GM19397 (cell line): ENCODE results near the gene PCDHA1.
"Not testable (repeated sequence)": the region's sequence is repeated elsewhere in the genome, so short reads cannot be mapped to it uniquely, and the experiment has no call there.

Experiments used
- ATAC-seq: cut with Tn5 transposase; IDR thresholded peaks from one replicate; pipeline ENCODE4 v1.9.1; 2021; ENCODE audit warnings: mild to moderate bottlenecking, moderate library complexity; ENCODE audit not compliant: unreplicated experiment

PCDHA1 gene

DNA sequence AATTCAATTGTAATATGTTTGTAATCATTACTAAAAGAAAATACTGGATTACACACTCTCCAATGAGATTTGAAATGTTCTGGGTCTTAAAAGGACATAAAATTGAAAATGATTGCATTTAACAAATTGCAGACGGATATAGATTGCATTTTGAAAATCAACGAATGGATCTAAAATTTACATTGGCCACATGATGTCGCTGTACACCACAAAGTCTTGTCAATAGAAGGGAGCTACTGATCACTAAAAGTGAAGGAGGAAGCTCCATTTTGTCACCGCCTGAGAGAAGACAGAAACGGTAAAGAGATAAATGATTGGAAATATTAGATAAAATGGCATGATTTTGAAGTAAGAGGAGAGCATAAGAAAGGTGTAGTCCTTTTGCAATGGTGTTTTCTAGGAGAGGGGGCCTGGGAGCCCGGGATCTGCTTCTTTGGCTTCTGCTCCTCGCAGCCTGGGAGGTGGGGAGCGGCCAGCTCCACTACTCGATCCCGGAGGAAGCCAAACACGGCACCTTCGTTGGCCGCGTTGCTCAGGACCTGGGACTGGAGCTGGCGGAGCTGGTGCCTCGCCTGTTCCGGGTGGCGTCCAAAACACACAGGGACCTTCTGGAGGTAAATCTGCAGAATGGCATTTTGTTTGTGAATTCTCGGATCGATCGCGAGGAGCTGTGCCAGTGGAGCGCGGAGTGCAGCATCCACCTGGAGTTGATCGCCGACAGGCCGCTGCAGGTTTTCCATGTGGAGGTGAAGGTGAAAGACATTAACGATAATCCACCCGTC lies at the start of gene PCDHA1:
TSS of gene PCDHA1 (plus strand) at position 236 of the 782 bp plus-strand sequence.
- no peak for ATAC-seq

DNA sequence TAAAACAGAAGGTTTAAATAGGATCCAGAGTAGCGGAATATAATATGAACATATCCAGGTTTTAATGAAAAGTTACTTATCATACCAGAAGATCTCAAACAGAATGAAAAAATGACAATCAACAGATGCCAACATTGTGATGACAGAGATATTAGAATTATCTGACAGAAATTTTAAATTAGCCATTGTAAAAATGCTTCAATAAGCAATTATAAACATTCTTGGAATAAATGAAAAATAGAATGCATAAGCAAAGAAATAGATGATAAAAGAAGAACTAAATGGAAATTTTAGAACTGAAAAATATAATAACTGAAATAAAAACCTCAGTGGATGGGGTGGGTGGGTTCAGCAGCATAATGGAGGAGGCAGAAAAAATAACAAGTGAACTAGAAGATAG lies 48.5 kb upstream of the PCDHA1 start:
- ATAC-seq, result no peak

DNA sequence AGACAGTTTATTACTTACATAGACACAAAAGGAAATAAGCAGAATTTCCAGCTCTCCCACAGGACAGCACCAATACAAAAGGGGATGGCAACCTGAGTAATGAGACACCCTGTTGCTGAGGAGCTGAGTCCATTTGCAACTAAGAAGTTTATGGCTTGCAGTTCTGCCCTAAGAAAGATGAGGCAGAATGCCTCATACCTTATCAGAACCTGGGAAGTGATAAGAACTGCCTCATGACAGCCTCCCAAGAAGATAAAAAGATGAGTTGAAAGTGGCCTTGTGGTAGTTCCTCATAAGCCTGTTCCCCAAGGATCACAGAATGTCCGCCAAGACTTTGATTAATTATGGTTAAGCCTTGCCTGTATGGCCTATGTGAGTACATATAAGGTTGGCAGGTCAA lies 44.0 kb upstream of the PCDHA1 start:
- ATAC-seq, result no peak

DNA sequence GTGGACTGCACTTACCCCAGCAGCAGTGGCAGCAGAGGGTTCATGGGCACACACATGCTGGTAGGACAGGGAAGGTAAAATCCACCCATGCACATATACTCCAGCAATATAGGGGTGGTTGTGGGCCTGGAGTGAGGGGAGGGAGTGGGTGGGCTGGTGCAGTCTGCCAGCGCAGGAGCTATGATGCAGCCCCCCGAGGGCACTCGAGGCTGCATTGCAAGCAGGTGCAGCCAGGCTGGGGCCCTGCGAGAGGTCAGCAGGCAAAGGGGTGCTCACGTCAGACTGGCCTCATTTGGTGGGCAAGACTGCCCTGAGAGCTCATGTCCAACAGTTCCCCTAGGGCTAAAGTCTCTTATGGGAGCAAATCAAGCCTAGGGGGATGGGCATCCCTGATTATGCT lies 32.4 kb upstream of the PCDHA1 start:
- ATAC-seq, result no peak

DNA sequence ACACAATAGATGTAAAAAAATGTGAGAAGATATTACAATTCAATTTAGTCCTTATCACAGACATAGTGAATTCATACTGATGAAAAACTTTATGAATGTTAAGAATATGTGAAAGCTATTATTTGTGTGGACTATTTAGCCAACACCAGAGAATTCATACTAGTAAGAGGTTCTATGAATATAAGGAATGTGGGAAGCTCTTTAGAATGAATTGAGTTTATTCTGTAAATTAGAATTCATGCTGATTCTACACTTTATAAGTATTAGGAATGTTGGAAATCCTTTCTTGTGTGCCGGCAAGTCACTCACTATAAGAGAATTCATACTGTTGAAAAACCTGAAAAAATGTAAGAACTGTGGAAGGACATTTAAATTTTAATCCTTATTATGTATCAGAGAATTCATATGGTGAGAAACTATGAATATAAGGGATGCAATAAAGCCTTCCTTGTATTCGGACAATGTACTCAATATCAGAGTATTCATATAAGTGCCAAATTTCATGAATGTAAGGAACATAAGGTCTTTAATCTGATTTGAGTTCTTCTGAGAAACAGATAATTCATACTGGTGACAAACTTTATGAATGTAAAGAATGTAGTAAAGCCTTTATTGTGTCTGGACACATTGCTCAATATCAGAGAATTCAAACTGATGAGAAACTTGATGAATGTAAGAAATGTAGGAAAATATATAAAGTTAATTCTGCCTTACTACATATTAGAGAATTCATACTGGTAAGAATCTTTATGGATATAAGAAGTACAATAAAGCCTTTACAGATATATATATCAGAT lies 21.6 kb upstream of the PCDHA1 start:
- ATAC-seq, result no peak

DNA sequence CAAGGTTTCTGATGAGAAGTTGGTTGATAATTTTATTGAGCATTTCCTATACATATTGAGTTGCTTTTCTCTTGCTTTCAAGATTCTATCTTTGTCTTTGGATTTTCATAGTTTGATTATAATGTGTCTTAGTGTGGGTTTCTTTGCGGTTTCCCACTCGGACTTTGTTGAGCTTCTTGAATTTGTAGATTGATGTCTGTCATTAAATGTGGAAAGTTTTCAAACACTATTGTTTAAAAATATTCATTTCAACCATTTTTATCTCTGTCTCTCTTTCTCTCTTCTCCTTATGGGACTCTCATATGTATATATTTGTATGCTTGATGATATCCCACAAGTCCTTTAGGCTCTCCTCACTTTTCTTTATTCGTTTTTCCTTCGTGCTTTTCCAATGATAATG lies 18.5 kb upstream of the PCDHA1 start:
- ATAC-seq, result no peak

DNA sequence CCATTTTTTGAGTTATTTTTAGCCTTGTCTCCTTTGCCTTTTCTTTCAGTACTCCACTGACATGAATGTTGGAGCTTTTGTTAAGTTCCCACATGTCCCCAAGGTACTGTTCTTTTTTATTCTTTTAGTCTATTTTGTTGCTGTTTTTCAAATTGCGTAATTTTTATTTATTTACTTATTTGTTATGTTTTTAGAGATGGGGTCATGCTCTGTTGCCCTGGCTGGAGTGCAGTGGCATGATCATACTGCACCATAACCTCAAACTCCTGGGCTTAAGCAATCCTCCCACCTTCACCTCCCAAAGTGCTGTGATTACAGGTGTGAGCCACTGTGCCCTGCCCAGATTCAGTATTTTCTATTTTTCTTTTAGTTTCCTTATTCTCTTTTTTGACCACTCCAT lies 5.4 kb upstream of the PCDHA1 start:
- no peak for ATAC-seq

DNA sequence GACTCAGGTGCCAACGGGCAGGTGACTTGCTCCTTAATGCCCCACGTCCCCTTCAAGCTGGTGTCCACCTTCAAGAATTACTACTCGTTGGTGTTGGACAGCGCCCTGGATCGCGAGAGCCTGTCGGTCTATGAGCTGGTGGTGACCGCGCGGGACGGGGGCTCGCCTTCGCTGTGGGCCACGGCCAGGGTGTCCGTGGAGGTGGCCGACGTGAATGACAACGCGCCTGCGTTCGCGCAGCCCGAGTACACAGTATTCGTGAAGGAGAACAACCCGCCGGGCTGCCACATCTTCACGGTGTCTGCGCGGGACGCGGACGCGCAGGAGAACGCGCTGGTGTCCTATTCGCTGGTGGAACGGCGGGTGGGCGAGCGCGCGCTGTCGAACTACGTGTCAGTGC lies 1.5 kb downstream of the PCDHA1 start:
- not testable (repeated sequence) for ATAC-seq

DNA sequence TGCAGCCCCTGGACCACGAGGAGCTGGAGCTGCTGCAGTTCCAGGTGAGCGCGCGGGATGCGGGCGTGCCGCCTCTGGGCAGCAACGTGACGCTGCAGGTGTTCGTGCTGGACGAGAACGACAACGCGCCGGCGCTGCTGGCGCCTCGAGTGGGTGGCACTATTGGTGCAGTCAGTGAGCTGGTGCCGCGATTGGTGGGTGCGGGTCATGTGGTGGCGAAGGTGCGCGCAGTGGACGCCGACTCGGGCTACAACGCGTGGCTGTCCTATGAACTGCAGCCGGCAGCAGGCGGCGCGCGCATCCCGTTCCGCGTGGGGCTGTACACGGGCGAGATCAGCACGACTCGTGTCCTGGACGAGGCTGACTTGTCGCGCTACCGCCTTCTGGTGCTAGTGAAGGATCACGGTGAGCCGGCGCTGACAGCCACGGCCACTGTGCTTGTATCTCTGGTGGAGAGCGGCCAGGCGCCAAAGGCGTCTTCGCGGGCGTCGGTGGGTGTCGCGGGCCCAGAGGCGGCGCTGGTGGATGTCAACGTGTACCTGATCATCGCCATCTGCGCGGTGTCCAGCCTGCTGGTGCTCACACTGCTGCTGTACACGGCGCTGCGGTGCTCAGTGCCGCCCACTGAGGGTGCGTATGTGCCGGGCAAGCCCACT lies 2.0 kb downstream of the PCDHA1 start:
- not testable (repeated sequence) for ATAC-seq

DNA sequence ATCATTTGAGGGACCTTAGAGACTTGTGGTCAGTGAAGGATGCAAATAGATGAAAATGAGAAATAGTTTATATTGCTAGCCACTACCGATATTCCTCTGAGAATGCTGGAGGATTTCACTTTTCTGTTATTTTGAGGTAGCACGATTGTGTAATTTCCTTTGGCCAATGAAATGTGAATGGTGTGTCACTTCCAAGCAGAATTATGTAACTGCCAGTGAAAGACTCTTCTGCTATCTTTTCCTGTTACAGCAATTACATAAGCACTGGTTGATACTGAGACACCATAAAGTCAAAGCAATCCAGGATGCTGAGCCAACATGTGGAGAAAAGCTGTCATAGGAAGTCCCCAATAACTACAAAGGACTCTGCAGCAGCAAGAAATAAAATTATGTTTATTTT lies 5.1 kb downstream of the PCDHA1 start:
- ATAC-seq, result no peak

DNA sequence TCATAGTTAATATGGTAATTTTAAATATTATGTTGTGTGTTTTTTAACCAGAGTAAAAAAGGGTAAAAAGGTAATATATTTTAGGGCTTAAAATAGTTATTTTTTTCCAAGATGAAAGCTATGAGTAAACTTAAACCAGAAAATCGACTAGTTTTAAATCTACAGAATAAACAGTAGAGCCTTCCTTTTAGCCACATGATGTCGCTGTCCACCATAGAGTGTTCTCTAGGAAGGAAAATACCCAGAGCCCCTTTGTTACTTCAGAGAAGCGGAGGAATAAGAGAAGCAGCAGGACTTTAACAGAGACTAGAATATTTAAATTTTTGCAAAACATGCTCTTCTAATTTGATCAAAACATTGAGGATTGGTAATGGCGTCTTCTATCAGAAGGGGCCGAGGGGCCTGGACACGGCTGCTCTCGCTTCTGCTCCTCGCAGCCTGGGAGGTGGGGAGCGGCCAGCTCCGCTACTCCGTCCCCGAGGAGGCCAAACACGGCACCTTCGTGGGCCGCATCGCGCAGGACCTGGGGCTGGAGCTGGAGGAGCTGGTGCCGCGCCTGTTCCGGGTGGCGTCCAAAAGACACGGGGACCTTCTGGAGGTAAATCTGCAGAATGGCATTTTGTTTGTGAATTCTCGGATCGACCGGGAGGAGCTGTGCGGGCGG lies 8.8 kb downstream of the PCDHA1 start, which contains the start of gene PCDHA2:
TSS of gene PCDHA2 (plus strand) at position 258 of the 664 bp plus-strand sequence.
- ATAC-seq, result no peak

DNA sequence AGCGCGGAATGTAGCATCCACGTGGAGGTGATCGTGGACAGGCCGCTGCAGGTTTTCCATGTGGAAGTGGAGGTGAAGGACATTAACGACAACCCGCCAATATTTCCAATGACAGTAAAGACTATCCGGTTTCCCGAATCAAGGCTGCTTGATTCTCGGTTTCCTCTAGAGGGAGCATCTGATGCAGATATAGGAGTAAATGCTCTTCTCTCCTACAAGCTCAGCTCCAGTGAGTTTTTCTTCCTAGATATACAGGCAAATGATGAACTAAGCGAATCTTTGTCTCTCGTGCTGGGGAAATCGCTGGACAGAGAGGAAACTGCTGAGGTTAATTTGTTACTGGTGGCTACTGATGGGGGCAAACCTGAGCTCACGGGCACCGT lies 9.3 kb downstream of the PCDHA1 start:
- no peak for ATAC-seq

DNA sequence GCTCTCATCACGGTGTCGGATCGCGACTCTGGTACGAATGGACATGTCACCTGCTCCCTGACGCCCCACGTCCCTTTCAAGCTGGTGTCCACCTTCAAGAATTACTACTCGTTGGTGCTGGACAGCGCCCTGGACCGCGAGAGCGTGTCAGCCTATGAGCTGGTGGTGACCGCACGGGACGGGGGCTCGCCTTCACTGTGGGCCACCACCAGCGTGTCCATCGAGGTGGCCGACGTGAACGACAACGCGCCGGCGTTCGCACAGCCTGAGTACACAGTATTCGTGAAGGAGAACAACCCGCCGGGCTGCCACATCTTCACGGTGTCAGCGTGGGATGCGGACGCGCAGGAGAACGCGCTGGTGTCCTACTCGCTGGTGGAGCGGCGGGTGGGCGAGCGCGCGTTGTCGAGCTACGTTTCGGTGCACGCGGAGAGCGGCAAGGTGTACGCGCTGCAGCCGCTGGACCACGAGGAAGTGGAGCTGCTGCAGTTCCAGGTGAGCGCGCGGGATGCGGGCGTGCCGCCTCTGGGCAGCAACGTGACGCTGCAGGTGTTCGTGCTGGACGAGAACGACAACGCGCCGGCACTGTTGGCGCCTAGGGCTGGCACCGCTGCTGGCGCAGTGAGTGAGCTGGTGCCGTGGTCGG lies 10.3 kb downstream of the PCDHA1 start:
- not testable (repeated sequence) for ATAC-seq

DNA sequence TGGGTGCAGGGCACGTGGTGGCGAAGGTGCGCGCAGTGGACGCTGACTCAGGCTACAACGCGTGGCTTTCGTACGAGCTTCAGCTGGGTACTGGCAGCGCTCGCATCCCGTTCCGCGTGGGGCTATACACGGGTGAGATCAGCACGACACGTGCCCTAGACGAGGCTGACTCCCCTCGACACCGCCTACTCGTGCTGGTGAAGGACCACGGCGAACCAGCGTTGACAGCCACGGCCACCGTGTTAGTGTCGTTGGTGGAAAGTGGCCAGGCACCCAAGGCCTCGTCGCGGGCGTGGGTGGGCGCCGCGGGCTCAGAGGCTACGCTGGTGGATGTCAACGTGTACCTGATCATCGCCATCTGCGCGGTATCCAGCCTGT lies 10.8 kb downstream of the PCDHA1 start:
- no peak for ATAC-seq

DNA sequence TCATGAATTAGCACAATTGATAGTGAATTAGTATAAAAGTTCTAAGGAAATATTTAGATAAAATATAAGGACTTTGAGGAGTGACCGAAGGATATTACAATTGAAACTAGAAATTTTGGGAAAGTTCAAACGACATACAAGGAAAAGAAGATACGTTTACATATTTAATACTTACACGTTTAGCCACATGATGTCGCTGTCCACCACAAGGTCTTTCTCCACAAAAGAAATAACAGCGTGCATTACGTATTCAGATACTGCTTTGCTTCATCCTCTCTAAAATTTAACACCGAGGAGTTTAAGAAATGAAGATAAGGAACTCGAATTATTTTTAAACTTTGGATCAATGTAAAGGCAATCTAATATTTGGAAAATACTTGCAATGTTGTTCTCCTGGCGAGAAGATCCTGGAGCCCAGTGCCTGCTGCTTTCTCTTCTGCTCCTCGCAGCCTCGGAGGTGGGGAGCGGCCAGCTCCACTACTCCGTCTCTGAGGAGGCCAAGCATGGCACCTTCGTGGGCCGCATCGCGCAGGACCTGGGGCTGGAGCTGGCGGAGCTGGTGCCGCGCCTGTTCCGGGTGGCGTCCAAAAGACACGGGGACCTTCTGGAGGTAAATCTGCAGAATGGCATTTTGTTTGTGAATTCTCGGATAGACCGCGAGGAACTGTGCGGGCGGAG lies 15.0 kb downstream of the PCDHA1 start, which contains the start of gene PCDHA3:
TSS of gene PCDHA3 (plus strand) at position 242 of the 678 bp plus-strand sequence.
- no peak for ATAC-seq

DNA sequence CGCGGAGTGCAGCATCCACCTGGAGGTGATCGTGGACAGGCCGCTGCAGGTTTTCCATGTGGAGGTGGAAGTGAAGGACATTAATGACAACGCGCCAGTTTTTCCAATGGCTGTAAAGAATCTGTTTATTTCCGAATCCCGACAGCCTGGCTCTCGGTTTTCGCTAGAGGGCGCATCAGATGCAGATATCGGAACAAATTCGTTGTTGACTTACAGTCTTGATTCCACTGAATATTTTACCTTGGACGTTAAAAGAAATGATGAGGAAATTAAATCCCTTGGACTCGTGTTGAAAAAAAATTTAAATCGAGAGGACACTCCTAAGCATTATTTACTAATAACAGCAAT lies 15.5 kb downstream of the PCDHA1 start:
- no peak for ATAC-seq

DNA sequence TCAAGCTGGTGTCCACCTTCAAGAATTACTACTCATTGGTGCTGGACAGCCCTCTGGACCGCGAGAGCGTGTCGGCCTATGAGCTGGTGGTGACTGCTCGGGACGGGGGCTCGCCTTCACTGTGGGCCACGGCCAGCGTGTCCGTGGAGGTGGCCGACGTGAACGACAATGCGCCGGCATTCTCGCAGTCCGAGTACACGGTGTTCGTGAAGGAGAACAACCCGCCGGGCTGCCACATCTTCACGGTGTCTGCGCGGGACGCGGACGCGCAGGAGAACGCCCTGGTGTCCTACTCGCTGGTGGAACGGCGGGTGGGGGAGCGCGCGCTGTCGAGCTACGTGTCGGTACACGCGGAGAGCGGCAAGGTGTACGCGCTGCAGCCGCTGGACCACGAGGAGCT lies 16.4 kb downstream of the PCDHA1 start:
- ATAC-seq, result not testable (repeated sequence)

DNA sequence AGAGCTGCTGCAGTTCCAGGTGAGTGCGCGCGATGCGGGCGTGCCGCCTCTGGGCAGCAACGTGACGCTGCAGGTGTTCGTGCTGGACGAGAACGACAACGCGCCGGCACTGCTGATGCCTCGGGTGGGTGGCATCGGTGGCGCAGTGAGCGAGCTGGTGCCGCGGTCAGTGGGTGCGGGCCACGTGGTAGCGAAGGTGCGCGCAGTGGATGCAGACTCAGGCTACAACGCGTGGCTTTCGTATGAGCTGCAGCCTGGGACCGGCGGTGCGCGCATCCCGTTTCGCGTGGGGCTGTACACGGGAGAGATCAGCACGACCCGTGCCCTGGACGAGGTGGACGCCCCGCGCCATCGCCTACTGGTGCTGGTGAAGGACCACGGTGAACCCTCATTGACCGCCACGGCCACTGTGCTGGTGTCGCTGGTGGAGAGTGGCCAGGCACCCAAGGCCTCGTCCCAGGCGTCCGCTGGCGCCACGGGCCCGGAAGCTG lies 16.9 kb downstream of the PCDHA1 start:
- no peak for ATAC-seq

DNA sequence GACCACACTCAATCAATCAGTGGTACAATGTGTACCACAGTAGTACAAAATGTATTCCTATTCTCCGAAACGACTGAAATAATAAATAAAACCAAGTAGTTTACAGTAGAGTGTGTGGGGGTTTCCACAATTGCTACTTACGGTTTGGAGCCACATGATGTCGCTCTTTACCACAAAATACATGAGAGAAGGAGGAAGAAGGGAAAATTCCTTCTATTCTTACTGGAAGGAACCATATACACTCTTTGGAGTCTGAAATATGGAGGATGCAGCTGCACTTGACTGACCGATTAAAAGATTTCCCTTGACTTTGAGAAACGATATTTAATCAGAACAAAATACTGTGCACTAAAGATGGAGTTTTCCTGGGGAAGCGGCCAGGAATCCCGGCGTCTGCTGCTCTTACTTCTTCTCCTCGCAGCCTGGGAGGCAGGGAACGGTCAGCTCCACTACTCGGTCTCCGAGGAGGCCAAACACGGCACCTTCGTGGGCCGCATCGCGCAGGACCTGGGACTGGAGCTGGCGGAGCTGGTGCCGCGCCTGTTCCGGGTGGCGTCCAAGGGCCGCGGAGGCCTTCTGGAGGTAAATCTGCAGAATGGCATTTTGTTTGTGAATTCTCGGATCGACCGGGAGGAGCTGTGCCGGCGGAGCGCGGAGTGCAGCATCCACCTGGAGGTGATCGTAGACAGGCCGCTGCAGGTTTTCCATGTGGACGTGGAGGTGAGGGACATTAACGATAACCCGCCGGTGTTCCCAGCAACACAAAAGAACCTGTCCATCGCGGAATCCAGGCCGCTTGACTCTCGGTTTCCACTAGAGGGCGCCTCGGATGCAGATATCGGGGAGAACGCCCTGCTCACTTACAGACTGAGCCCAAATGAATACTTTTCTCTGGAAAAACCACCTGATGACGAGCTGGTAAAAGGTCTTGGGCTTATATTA lies 21.2 kb downstream of the PCDHA1 start, which contains the start of gene PCDHA4:
TSS of gene PCDHA4 (plus strand) at position 235 of the 942 bp plus-strand sequence.
- no peak for ATAC-seq
